ENCODE results near the gene NRXN2. TPM values are rescaled to one million over a fixed set of nuclear protein-coding genes. Genes with fewer than 3 reads are reported as not detected.

NRXN2 gene
- total and polyA plus RNA-seq, 2 of the 13 experiments (the other 11 are each of a cell fraction or from before 2014, with no cell fraction given), result not detected

- TF ChIP-seq ARHGAP35 (CRISPR knock-in tag; IDR thresholded peaks at IDR 0.05; ENCODE audit: borderline replicate concordance) (no peak), SPEN (CRISPR knock-in tag; IDR thresholded peaks at IDR 0.05; ENCODE audit: low read depth) (0 out of 2 replicates have a peak, but pooled peaks have one; percentile 21), ZMYM3 (CRISPR knock-in tag; IDR thresholded peaks at IDR 0.05) (peak; percentile 35), YY1 (IDR thresholded peaks at IDR 0.05; ENCODE audit: insufficient read depth, insufficient replicate concordance, low read depth, low read length) (peak; percentile 12), ZNF619 (CRISPR knock-in tag; IDR thresholded peaks at IDR 0.05) (peak; percentile 62), MAX (IDR thresholded peaks at IDR 0.05) (peak; percentile 14; the same call in 1 of the 2 replicates), ZNF629 (CRISPR knock-in tag; conservative IDR thresholded peaks at IDR 0.05) (peak; percentile 92), ZBTB8A (CRISPR knock-in tag; IDR thresholded peaks at IDR 0.05; ENCODE audit: borderline replicate concordance, low read depth) (no peak), ZNF891 (CRISPR knock-in tag; IDR thresholded peaks at IDR 0.05) (no peak), MXI1 (IDR thresholded peaks at IDR 0.05; ENCODE audit: borderline replicate concordance, low read depth, low read length) (0 out of 3 replicates have a peak, but pooled peaks have one; percentile 24), SP4 (CRISPR knock-in tag; IDR thresholded peaks at IDR 0.05) (peak; percentile 33; the same call in 1 of the 2 replicates), ZNF687 (CRISPR knock-in tag; IDR thresholded peaks at IDR 0.05) (peak; percentile 10; the same call in 1 of the 2 replicates), RXRB (CRISPR knock-in tag; IDR thresholded peaks at IDR 0.05; ENCODE audit: borderline replicate concordance) (no peak), ZNF556 (CRISPR knock-in tag; IDR thresholded peaks at IDR 0.05; ENCODE audit: borderline replicate concordance) (no peak), RAD51 (IDR thresholded peaks at IDR 0.05; ENCODE audit: borderline replicate concordance) (no peak), GATAD2A (CRISPR knock-in tag; IDR thresholded peaks at IDR 0.05) (0 out of 2 replicates have a peak, but pooled peaks have one; percentile 26), EZH2 (conservative IDR thresholded peaks at IDR 0.05; ENCODE audit: low read depth, low read length) (peak; percentile 91), STAG1 (CRISPR knock-in tag; IDR thresholded peaks at IDR 0.05) (peak; percentile 47), SAP130 (CRISPR knock-in tag; IDR thresholded peaks at IDR 0.05; ENCODE audit: low read depth) (0 out of 2 replicates have a peak, but pooled peaks have one; percentile 15), ZNF383 (CRISPR knock-in tag; IDR thresholded peaks at IDR 0.05; ENCODE audit: borderline replicate concordance) (no peak), RAD21 (CRISPR knock-in tag; IDR thresholded peaks at IDR 0.05) (peak; percentile 40; the same call in 1 of the 2 replicates), PATZ1 (CRISPR knock-in tag; IDR thresholded peaks at IDR 0.05) (peak; percentile 3; the same call in 1 of the 2 replicates), KDM1A (CRISPR knock-in tag; IDR thresholded peaks at IDR 0.05) (0 out of 2 replicates have a peak, but pooled peaks have one; percentile 50), GZF1 (CRISPR knock-in tag; IDR thresholded peaks at IDR 0.05) (no peak)
Measured at GRCh38 chr11:64743591-64744543, 20.9 kb upstream of the NRXN2 start, which contains the start of gene RASGRP2 (continued).
